Muscle layer of duodenum (tissue), 2 donors: ENCODE measurements around the gene LPP.

ENCODE experiments used
- H3K27ac ChIP-seq: one replicate; pipeline ENCODE4 v1.7.0; 2013; ENCODE audit warnings: mild to moderate bottlenecking, low read length
- H3K27me3 ChIP-seq: one replicate; pipeline ENCODE4 v1.7.0; 2013; ENCODE audit warnings: low read depth, mild to moderate bottlenecking, control low read depth, low read length
- H3K36me3 ChIP-seq, 2 donors: one replicate each; pipeline ENCODE4 v1.7.0; 2013; ENCODE audit warnings: low read length in 2 of 2, control low read depth in 1 of 2, mild to moderate bottlenecking in 1 of 2; ENCODE audit not compliant: insufficient read depth in 2 of 2, control insufficient read depth in 1 of 2
- H3K4me1 ChIP-seq, 2 donors: one replicate each; pipeline ENCODE4 v1.7.0; 2013; ENCODE audit warnings: low read length in 2 of 2, mild to moderate bottlenecking in 2 of 2, control low read depth in 1 of 2, moderate library complexity in 1 of 2; ENCODE audit not compliant: insufficient read depth in 2 of 2, control insufficient read depth in 1 of 2
- H3K4me3 ChIP-seq, 2 donors: one replicate each; pipeline ENCODE4 v1.7.0; 2013; ENCODE audit warnings: low read length in 2 of 2, low read depth in 1 of 2, mild to moderate bottlenecking in 1 of 2
- H3K9me3 ChIP-seq, 2 donors: one replicate each; pipeline ENCODE4 v1.7.0; 2013; ENCODE audit warnings: low read length in 2 of 2, control low read depth in 1 of 2, mild to moderate bottlenecking in 1 of 2; ENCODE audit not compliant: control insufficient read depth in 1 of 2
- donor health status: healthy.

The LPP gene

DNA sequence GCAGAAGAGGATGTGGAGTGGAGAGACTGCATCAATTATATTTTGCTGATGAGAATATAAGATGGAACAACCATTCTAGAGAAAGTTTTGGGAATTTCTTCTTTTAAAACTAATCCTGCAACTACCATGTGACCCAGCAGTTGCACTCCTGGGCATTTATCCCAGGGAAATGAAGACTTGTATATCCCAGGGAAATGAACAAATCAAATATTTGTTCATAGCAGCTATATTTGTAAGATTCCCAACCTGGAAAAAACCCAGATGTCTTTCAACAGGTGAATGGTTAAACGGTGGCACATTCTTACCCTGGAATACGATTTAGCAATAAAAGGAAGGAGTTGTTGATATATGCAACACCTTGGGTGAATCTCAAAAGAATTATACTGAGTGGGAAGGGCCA lies 632.5 kb downstream of the LPP start:
- Histone ChIP-seq H3K4me3 (no peak overlapping the region), H3K36me3 (peaks cover 0 to 6% of the 10 kb centered on the region in 2 donors), H3K9me3 (no peaks in the 10 kb centered on the region), H3K27ac (no peak overlapping the region), H3K4me1 (peaks cover 0 to 17% of the 10 kb centered on the region in 2 donors), H3K27me3 (no peaks in the 10 kb centered on the region)

DNA sequence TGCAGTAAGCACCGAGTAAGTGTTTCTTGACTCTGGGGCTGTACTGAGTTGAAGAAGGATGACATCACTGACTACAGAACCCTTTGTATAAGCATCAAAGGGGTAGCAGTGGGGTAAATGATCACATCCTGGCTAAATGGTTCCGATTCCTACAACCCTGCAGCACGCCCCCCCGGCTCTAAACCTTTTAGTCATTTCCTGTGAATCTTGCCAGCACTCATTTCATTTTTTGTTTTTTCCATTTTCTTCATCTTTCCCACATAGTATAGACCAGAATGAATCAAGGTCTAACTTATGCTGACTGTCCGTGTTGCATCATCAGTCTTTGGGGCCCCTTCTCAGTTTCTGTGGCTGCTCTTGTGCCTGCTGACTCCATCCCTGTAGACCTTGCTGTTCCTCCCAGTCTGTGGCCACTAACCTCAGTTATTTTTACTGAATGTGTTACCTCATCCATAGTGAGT lies 634.7 kb downstream of the LPP start:
- Histone ChIP-seq H3K4me1 (peaks cover 0 to 17% of the 10 kb centered on the region in 2 donors), H3K4me3 (no peak overlapping the region), H3K9me3 (no peaks in the 10 kb centered on the region), H3K27ac (no peak overlapping the region), H3K27me3 (no peaks in the 10 kb centered on the region), H3K36me3 (peaks cover 0 to 6% of the 10 kb centered on the region in 2 donors)

DNA sequence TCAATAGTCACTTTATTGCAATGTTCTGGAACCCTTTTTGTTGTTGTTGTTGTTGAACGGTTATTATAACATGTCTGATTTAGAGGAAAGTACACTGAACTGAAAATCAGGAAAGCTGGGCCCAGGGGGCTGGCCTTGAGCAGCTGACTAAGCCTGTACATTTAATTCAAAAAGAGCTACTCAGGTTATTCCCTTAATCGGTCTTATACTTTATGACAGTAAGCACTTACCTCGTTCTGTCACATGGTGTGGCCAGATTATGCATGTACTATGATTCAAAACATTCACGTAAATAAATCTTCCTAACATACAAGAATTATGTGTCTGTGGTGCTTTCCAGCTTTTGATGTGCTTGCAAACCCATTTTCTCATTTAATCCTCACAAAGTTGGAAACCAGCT lies 635.3 kb downstream of the LPP start:
- peaks cover 0 to 6% of the 10 kb centered on the region in 2 donors for H3K36me3 ChIP-seq
- no peaks in the 10 kb centered on the region for H3K27me3 ChIP-seq
- no peak overlapping the region for H3K4me3 ChIP-seq
- H3K27ac ChIP-seq = no peak overlapping the region
- peaks cover 0 to 17% of the 10 kb centered on the region in 2 donors for H3K4me1 ChIP-seq
- no peaks in the 10 kb centered on the region for H3K9me3 ChIP-seq

DNA sequence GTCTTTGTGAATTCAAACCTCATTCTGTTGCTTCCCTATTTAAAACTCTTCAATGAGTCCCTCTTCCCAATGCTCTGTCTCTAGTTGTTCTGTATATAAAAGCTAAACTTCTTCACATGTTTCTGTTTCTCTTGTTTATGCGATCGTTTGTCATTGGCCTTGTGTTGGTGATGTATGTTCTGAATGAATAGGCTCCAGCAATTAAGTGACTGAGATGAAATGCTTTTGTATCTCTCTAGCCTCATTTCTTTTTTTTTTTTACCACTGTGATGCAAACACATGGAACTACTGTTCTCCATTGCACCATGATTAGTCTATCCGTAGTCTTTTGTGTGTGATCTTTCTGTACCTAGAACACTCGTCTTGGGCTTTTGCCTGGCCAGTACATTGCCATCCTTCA lies 637.4 kb downstream of the LPP start:
- H3K4me3 ChIP-seq = no peak overlapping the region
- H3K27ac ChIP-seq = no peak overlapping the region
- H3K36me3 ChIP-seq = peaks cover 0 to 6% of the 10 kb centered on the region in 2 donors
- no peaks in the 10 kb centered on the region for H3K9me3 ChIP-seq
- no peaks in the 10 kb centered on the region for H3K27me3 ChIP-seq
- peaks cover 0 to 16% of the 10 kb centered on the region in 2 donors for H3K4me1 ChIP-seq

DNA sequence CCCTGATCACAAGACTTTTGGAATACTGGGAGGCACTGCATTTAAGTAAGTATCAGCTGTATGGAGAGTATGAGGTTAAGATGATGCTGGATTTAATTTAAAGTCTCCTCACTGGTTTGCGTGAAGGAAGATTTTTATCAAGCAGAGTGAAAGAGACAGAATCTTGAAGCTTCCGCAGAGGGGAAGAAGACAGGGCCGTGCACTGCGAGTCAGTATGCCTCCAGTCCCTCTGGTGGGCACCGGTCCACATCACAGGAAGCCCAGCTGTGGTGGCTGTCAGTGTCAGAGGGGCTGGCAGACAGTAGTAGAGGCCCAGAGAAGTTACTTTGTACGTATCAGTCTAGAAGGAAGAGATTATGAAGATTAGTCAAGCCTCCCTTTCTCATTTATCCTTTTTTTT lies 638.8 kb downstream of the LPP start:
- Histone ChIP-seq H3K27me3 (no peaks in the 10 kb centered on the region), H3K9me3 (no peaks in the 10 kb centered on the region), H3K4me1 (peaks cover 0 to 12% of the 10 kb centered on the region in 2 donors), H3K36me3 (peaks cover 0 to 12% of the 10 kb centered on the region in 2 donors), H3K4me3 (no peak overlapping the region), H3K27ac (no peak overlapping the region)

DNA sequence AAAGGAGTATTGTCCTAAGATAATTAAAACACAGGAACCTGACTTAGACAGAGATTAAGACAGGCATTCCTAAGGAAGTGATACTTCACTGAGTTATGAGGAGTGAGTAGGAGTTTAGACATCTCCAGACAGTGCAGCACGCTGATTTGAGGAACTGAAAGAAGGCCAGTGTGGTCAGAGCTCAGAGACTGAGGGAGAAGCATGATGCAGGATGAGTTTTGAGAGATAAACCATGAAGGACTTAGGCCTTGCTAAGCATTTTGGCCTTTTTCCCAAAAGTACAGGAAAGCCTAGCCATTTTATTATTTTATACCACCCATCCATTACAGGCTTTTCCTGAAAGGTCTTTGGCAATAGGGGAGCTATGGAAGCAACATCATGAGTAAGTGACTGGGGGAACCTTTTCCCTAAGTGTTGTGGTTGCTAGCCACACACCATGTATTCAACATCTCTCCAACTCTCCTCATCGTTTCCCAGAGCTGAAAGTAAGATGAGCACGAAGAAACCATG lies 642.2 kb downstream of the LPP start:
- Histone ChIP-seq H3K27ac (peak overlapping the region; percentile 54), H3K4me3 (no peak overlapping the region), H3K27me3 (no peaks in the 10 kb centered on the region), H3K9me3 (no peaks in the 10 kb centered on the region), H3K36me3 (peaks cover 0 to 6% of the 10 kb centered on the region in 2 donors), H3K4me1 (peaks cover 5 to 13% of the 10 kb centered on the region in 2 donors)

DNA sequence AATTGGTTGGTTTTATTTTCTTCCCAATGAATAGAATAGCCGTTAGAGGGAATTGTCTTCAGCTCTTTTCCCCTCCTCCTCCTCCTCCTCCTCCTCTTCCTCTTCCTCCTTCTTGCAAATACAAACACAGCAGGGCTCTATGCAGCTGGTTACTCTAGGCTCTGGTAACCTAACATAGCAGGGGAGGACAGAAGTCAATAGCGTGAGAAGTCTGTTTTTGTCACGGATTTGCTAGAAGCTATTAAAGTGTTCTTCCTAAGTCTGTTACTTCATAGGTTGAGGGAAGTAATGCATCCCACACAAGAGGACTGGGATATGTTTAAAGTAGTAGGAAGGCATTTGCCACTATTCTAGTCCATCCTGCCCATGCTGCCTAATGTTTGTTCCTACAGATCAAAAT lies 643.1 kb downstream of the LPP start:
- H3K27me3 ChIP-seq = no peaks in the 10 kb centered on the region
- H3K36me3 ChIP-seq = peaks cover 0 to 6% of the 10 kb centered on the region in 2 donors
- H3K4me3 ChIP-seq = no peak overlapping the region
- H3K27ac ChIP-seq = peak overlapping the region; percentile 54
- no peaks in the 10 kb centered on the region for H3K9me3 ChIP-seq
- H3K4me1 ChIP-seq = peaks cover 5 to 13% of the 10 kb centered on the region in 2 donors

DNA sequence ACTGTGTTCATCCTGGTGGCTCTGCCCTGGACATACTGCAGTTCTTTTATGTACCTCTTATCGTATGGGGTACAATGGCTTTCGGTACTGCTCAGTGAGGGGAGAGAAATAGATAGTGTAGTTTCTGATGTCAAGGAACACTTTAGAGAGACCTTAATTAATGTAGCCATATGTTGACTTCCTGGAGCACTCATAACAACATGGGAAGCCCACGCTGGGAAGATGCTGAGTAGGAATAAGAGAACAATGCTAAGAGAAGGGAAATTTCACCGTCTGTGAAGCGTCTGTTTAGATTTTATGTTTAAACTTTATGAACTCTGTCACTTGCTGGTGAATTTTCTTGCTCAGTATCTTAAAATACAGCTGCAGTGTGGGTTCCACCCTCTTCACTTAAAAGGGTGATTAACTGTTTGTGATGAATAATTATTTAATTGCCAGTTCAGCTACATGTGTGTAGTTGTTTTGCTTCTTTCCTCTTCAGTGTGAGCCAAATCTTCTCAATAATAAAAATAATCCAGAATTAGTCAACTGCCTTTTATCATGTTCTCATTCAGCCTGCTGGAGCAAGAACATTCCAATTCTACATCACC lies 644.7 kb downstream of the LPP start:
- H3K4me1 ChIP-seq = peaks cover 5 to 13% of the 10 kb centered on the region in 2 donors
- H3K36me3 ChIP-seq = peaks cover 0 to 6% of the 10 kb centered on the region in 2 donors
- no peaks in the 10 kb centered on the region for H3K9me3 ChIP-seq
- no peaks in the 10 kb centered on the region for H3K27me3 ChIP-seq
- H3K27ac ChIP-seq = peak overlapping the region; percentile 40
- no peak overlapping the region for H3K4me3 ChIP-seq

DNA sequence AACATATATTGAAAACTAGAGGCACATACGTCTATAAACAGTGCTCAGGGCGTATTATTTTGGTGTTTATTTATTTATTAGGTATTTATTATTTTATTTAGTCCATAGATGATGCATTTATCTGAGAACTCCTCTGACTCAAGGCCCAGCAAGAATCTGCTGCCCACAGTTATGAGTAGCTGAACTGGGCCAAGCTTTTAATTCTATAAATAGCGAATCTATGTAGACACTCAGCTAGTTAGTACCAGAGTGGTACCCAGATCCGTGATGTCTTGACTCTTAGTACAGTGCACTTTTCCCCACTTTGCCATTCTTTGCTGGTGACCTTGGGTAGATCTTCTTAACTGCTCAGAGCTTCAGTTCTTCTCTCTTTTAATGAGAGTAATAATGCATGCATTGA lies 647.4 kb downstream of the LPP start:
- peaks cover 0 to 6% of the 10 kb centered on the region in 2 donors for H3K36me3 ChIP-seq
- no peak overlapping the region for H3K4me3 ChIP-seq
- no peak overlapping the region for H3K27ac ChIP-seq
- peaks cover 5 to 13% of the 10 kb centered on the region in 2 donors for H3K4me1 ChIP-seq
- no peaks in the 10 kb centered on the region for H3K27me3 ChIP-seq
- no peaks in the 10 kb centered on the region for H3K9me3 ChIP-seq

DNA sequence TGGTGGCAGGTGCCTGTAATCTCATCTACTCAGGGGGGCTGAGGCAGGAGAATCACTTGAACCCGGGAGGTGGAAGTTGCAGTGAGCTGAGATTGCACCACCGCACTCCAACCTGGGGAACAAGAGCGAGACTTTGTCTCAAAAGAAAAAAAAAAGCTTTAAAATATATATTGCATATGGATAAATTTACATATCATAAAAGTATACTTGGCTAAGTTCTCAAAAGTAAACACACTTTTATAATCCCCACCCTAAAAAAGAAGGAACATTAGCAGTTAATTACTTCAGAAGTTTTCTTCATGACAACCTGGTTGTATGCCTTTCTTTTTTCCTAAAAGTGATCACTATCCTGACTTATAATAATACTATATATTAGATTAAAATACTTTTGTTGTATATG lies 648.7 kb downstream of the LPP start:
- no peak overlapping the region for H3K27ac ChIP-seq
- H3K4me3 ChIP-seq = no peak overlapping the region
- H3K36me3 ChIP-seq = no peaks in the 10 kb centered on the region

DNA sequence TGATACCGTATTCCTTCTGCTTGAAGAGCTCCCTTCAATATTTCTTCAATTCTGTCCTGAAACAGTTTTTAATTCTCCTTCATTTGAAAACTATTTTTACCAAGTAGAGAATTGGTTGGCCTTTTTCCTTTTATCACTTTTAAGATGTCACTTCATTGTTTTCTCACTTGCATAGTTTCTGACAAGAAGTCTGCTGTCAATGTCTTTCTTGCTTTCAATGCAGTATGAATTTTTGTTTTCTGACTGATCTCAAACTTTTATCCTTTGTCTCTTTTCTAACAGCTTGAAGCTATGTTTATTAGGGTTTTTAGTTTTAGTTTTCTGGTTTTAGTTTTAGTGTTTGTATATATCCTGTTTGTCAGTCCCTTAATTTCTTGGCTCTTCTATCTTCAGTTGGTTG lies 653.0 kb downstream of the LPP start:
- H3K4me1 ChIP-seq = no peaks in the 10 kb centered on the region
- H3K36me3 ChIP-seq = no peaks in the 10 kb centered on the region
- H3K27me3 ChIP-seq = no peaks in the 10 kb centered on the region
- H3K9me3 ChIP-seq = peaks cover 6 to 12% of the 10 kb centered on the region in 2 donors
- no peak overlapping the region for H3K4me3 ChIP-seq
- no peak overlapping the region for H3K27ac ChIP-seq

More for the DNA sequence above, 648.7 kb downstream of the LPP start:
- Histone ChIP-seq H3K4me1 (peaks cover 5 to 13% of the 10 kb centered on the region in 2 donors), H3K9me3 (peaks cover under 1 to 7% of the 10 kb centered on the region in 2 donors), H3K27me3 (no peaks in the 10 kb centered on the region)

DNA sequence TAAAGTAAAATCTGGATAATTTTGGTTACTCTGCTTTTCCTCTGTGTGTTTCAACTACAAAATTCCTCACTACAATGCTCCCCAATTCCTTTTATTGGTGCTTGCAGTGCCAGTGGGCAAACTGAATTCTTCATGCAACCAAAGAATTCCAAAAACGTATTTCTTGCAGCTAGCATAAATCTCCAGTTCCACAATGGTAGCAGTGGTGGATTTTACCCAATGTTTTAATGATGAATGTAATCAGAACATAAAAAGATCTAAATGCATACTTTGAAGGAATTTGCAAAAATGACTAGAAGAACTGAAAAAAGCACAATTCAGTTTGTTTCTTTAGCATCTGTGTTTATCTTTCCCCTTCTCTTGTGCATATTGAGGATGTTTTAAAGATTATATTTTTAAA lies 658.2 kb downstream of the LPP start:
- H3K4me3 ChIP-seq = no peak overlapping the region
- H3K4me1 ChIP-seq = no peaks in the 10 kb centered on the region
- peaks cover 6 to 7% of the 10 kb centered on the region in 2 donors for H3K9me3 ChIP-seq
- H3K36me3 ChIP-seq = no peaks in the 10 kb centered on the region
- no peaks in the 10 kb centered on the region for H3K27me3 ChIP-seq
- no peak overlapping the region for H3K27ac ChIP-seq
